T-helper 2 cell (primary cell): ENCODE data around the gene SLC38A1.
"Not testable (repeated sequence)": the region's sequence is repeated elsewhere in the genome, so short reads cannot be mapped to it uniquely, and the experiment has no call there.

Source experiments
- DNase-seq, 5 experiments: peaks; one replicate each; pipeline versions ENCODE4 v3.0.0 to v3.0.0-alpha.2; 2012 to 2022

SLC38A1 gene

DNA sequence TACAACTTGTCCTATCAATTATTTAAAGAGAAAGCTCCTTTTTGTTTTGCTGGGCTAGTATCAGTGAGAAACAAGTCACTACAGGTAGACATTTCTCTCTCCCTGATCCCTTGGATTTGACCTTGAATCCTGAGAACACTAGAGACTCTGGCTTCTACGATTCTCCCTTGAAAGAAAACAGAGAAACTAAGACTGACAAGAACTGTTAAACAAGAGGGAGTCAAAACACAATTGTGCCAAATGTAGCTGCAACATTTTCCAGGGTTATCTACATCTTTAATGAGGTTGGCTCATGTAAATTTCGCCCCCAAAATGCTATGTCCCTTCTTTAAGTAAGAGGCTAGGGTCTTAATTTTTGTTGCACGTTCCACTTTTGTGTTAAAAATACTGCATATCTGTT lies 62.4 kb downstream of the SLC38A1 start:
- DNase-seq = no peak

GRCh38 chr12:46205294-46205693 lies 63.5 kb downstream of the SLC38A1 start:
- no peak for DNase-seq

DNA sequence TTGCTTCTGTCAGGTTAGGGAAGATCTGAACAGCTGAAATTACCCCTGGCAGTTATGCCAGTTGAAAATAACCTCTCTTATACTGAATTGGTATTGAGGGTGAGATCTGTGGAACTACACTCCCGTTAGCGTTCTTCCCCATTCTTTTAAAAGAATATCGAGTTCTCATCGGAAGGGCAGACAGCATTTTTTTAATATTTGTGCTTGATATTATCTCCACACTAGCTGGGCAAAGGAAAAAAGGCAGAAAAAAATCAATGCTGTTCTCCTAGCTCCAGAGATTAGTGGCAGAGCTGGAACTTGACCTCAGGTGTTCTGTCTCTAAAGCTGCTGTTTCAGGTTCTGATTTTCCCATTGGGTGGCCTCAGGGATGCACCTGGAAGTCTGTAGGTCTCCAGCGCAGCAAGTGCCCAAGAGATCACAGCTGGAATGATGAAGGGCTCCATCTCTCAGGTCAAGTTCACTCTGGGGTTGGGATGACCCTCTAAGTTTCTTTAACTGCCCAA lies 67.5 kb downstream of the SLC38A1 start:
- DNase-seq = no peak

DNA sequence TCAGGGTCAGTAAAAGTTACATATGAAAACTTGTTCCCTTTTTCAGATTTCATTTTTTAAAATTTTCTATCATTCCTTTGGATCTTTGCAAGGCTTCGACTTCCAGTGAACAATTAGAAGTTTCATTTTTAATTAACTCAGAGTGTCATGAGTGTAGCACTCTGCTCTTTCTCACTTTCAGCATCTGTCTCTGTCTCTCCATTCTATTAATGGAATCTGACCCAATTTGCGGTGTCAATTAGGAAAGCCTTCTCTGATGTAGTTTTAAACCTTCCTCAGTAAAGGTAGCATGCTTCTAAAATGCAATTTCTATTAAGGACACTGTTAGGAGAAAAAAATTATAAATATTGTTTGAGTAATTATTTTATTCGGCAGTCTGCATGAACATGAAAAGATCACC lies 68.3 kb downstream of the SLC38A1 start:
- DNase-seq = no peak

GRCh38 chr12:46198913-46199312 lies 69.9 kb downstream of the SLC38A1 start:
- DNase-seq = no peak

GRCh38 chr12:46197883-46198282 lies 71.0 kb downstream of the SLC38A1 start:
- DNase-seq = no peak

DNA sequence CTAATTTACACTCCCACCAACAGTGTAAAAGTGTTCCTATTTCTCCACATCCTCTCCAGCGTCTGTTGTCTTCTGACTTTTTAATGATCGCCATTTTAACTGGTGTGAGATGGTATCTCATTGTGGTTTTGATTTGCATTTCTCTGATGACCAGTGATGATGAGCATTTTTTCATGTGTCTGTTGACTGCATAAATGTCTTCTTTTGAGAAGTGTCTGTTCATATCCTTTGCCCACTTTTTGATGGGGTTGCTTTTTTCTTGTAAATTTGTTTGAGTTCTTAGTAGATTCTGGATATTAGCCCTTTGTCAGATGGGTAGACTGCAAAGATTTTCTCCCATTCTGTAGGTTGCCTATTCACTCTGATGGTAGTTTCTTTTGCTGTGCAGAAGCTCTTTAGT lies 78.3 kb downstream of the SLC38A1 start:
- not testable (repeated sequence) for DNase-seq

DNA sequence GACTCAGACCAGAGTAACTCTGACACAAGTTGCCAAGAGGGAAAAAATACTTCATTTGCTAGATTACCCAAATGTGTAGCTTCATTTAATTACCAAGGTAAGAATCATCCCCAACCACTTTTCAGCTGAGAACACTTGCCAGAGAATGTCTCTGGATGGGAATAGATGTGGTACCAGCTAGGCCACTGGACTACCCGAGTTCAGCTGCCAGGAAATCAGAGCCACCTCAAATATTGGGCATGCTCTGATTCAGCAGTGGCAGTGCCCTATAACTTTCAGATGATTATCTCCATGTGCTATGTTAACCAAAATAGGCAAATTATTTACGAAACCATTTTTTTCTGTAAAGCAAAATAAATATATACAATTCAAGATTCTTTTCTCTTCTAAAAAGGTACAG lies 80.7 kb downstream of the SLC38A1 start:
- no peak for DNase-seq

GRCh38 chr12:46187023-46187422 lies 81.8 kb downstream of the SLC38A1 start:
- DNase-seq = no peak

GRCh38 chr12:46186088-46186487 lies 82.8 kb downstream of the SLC38A1 start:
- DNase-seq = no peak

- no peak for DNase-seq
Measured at GRCh38 chr12:46185686-46186085, 83.2 kb downstream of the SLC38A1 start.

DNA sequence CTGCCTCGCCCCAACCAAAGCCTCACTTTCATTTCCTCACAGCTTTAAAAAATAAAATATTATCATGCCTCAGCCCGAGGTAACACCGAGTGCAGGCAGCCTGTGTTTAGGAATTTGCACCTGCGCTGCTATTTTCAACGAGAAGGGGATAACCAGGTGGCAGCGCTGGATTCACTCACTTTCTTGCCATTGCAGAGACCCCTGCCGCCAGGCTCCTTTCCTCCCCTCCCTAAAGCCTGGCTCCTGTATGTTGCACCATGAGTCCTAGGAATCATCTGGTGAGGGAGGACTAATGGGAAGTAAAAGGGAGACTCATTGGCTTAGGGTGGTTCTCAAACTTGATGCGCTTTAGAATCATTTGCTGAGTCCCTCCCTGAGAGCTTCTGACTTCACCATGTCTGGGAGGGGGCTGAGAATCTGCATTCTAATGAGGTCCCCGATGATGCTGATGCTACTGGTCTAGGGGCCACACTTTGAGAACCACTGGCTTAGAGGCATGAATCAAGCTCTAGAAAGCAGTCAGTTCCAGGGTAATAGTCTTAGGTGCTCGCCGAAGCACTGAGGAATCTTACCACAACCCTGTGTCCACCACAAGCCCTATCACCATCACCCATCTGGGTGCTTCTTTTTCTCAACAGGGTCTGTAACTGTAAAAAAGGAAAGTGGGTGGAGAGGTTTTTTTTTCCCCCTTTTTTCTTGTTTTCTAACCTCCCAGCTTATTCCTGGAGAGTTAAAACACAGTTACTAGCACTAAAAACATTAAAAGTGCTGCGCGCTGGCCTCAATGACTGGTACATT lies 83.8 kb downstream of the SLC38A1 start:
- DNase-seq = no peak

DNA sequence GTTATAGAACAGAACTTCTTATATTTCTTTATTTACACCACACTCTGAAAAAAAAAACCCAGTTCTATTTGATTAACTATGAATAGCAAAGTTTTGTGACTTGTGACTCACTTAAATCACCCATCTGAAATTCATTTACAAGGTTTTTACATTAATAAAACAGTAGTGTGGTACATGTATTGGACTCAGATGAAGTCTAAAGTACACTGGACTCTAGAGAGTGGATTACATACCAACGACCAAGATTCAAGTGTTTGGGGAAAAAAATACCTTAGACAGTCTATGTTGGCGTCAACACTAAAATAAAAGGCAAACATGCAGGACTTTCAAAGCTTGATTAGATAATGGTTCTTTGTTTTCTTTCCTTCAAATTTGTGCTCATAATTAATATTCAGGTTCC lies 85.7 kb downstream of the SLC38A1 start:
- DNase-seq = no peak

- no peak for DNase-seq
Measured at GRCh38 chr12:46181465-46181864, 87.4 kb downstream of the SLC38A1 start.

DNA sequence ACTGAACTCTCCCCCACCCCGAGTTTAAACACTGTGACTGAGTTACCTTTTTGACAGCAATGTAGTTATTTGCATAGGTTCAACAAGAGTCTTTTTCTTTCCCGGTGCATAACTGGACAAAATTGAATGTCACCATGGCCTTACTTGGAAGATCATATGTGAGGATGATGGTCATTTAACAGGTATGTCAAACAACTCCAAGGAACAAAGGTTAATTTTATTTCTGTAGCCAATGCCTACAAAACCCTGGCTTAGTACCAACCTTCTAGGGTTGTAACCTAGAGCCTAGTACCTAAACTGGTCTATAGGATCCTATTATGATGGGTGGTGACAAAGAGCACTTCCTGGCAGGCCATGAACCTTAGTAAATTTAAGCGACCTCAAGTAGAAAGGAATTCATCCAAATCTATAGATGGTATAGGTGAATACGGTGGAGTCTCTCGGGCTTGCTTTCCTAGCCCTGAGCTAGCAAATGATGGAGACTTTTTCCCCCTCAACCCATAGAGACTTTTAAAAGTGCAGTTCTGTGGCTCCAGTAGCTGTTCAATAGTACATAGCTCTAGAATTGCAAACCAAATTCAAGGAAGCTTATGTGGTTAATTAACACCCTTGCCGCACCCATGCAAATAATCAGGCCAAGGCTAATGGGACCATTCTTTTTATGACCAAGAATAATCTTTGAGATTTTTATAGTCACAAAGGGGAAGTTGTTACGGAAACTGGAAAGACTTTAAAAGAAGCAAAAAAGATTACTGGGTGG lies 89.0 kb downstream of the SLC38A1 start:
- DNase-seq = no peak

DNA sequence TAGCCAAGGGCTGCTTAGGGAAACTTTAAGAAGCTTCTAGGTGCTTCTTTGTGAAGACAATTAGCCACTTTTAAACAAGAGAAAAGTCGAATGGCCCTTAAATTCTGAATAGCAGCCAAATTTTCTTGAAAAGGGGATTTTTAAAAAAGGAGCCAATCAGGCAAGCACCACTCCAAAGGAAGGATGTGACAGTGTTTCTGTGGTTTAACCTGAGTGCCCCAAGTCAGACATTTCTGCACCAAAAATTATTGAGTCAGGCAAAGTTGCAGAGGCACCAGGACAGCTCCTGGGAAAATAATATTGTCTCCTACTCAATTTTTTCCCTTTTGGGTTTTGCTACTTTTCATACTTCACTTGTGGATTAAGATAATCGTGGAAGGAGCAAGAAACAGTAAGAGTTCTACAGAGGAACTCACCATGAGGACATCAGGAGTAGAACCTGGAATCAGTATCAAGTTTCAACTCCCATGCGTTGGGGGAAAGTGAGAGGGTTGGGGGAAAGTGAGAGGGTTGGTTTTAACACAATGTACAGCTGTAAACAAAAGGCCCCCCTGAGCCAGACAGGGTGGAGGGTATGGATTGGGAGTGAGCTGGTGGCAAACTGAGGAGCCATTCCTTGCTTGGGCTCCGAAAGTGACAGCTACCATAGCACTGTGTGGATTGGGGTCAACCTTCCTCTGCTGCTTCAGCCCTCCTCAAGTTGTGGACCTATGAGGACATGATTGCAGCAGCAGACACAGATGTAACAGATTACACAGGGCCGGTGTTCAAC lies 90.8 kb downstream of the SLC38A1 start:
- DNase-seq = peak in 2 of 5 experiments; percentile 30 to 32

GRCh38 chr12:46177025-46177424 lies 91.8 kb downstream of the SLC38A1 start:
- DNase-seq = no peak

DNA sequence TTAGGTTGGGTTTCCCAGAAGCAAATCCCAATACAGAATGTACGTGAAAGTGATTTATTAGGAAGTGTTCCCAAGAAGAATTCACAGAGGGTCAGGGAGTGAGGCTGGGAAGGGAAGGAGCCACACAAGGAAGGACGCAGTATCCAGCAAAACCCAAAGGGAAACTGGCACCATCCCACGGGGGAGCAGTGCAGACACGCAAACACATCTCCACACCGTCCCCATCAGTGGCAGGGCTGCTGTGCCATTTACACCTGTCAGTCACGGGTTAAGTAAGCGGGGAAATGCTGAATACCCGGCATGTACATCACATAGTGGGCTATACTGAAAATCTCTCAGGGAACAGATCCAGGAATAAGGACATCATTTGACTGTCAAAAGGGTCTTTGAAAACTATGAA lies 93.9 kb downstream of the SLC38A1 start:
- no peak for DNase-seq

DNA sequence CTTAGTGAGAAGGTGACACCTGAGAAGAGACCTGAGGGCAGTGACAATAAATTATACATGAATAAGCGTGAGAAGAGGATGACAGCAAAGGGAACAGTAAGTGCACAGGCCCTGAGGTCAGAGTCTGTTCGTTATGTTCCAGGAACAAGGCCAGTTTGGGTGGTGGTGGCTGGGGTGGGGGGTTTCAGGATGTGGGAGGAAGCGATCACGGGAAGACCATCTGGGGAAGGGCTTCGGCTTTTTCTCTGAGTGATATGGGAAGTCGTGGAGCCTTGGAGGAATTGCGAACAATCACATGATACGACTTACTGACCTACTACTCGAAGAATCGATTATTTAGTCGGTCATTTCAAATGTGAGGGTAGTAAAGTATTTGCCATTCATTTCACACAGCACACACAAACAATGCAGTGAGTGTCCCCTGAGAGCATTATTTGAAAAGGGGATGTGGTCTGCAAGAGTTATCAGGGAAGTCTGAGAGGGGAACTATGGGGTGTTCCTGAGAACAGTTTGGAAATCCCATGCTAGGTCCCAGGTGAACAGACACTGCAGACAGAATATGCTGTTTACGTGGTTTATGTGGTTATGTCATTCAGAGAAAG lies 94.7 kb downstream of the SLC38A1 start:
- DNase-seq = no peak

- no peak for DNase-seq
Measured at GRCh38 chr12:46168426-46168825, 100.4 kb downstream of the SLC38A1 start.

DNA sequence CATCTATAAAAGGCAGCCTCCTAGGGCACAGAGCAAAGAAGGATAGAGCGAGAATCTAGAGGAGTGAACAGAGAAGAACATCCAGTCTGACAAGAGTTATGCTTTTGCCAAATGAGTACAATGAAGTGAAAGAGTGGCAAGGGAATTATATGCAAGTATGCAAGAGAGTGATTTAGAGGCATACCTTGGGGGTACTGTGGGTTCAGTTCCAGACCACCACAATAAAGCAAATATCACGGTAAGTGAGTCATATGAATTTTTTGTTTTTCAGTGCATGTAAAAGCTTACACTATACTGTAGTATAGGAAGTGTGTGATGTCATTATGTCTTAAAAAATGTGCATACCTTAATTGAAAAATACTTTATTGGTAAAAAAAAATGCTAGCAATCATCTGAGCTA lies 101.4 kb downstream of the SLC38A1 start:
- DNase-seq = no peak

GRCh38 chr12:46165191-46165590 lies 103.7 kb downstream of the SLC38A1 start:
- no peak for DNase-seq
